HepG2 (cell line): ENCODE measurements around the gene ANAPC16. TPM values are rescaled to one million over a fixed set of nuclear protein-coding genes. Genes with fewer than 3 reads are reported as not detected.

Experiments
- NBN ChIP-seq: fragments of 450-650 bp; conservative IDR thresholded peaks from 2 replicates; pipeline ENCODE4 v1.6.1; 2017
- PRDM4 ChIP-seq: sonication (generic); formaldehyde crosslinking; IDR thresholded peaks from 2 replicates; pipeline ENCODE4 v1.9.0; 2021; ENCODE audit warnings: missing genetic modification reagents, borderline replicate concordance
- RFX3 ChIP-seq: IDR thresholded peaks from 2 replicates; pipeline ENCODE4 v1.6.1; 2016; ENCODE audit warnings: missing biosample characterization, missing genetic modification reagents
- SMAD1 ChIP-seq: sonication (generic); formaldehyde crosslinking; IDR thresholded peaks from 2 replicates; pipeline ENCODE4 v1.4.0; 2020; ENCODE audit warnings: missing genetic modification reagents, low read depth, mild to moderate bottlenecking, borderline replicate concordance
- SPEN ChIP-seq: sonication (generic); formaldehyde crosslinking; IDR thresholded peaks from 2 replicates; pipeline ENCODE4 v1.5.1; 2020; ENCODE audit warnings: low read depth, mild to moderate bottlenecking, missing genetic modification reagents
- STAT5B ChIP-seq: sonication (generic); formaldehyde crosslinking; IDR thresholded peaks from 2 replicates; pipeline ENCODE4 v1.4.0; 2020; ENCODE audit warnings: missing genetic modification reagents
- TCF7 ChIP-seq: sonication (generic); IDR thresholded peaks from 2 replicates; pipeline ENCODE4 v1.6.1; 2016; ENCODE audit warnings: antibody characterized with exemption, low read depth
- ZBTB40 ChIP-seq, 2 experiments: fragments of 450-650 bp in 1 of 2; sonication (generic) in 1 of 2; formaldehyde crosslinking in 1 of 2; IDR thresholded peaks; 2 replicates each; pipeline versions ENCODE4 v1.6.1 to v1.8.0; 2016 to 2022; ENCODE audit warnings: antibody characterized with exemption in 1 of 2, mild to moderate bottlenecking in 1 of 2, missing genetic modification reagents in 1 of 2
- ZNF10 ChIP-seq: sonication (generic); formaldehyde crosslinking; IDR thresholded peaks from 2 replicates; pipeline ENCODE4 v1.4.0; 2020; ENCODE audit warnings: mild to moderate bottlenecking, low read depth, missing genetic modification reagents, borderline replicate concordance
- ZNF30 ChIP-seq: sonication (generic); formaldehyde crosslinking; IDR thresholded peaks from 2 replicates; pipeline ENCODE4 v1.5.0; 2020; ENCODE audit warnings: mild to moderate bottlenecking, missing genetic modification reagents
- ZNF44 ChIP-seq: sonication (generic); formaldehyde crosslinking; IDR thresholded peaks from 2 replicates; pipeline ENCODE4 v1.5.1; 2020; ENCODE audit warnings: mild to moderate bottlenecking, missing genetic modification reagents
- ZNF530 ChIP-seq: sonication (generic); formaldehyde crosslinking; IDR thresholded peaks from 2 replicates; pipeline ENCODE4 v1.5.0; 2020; ENCODE audit warnings: low read depth, mild to moderate bottlenecking, missing genetic modification reagents
- polyA plus RNA-seq, 8 experiments: library from polyadenylated mRNA; depleted of rRNA in 3 of 8; stranded (reverse) in 7 of 8; unstranded in 1 of 8; fragments of >200 nt; fragmentation: Illumina TruSeq in 4 of 8; extraction: Trizol in 4 of 8; gene quantifications; 2 replicates each; pipeline versions ENCODE4 v1.2.1 to v1.2.3, GENCODE V29; 2011 to 2016; ENCODE audit warnings: low read depth in 4 of 8, missing spikeins in 1 of 8, mixed read lengths in 1 of 8; ENCODE audit not compliant: insufficient read depth in 1 of 8
- total RNA-seq, 5 experiments: library from RNA; depleted of rRNA; stranded (reverse); fragments of >200 nt; fragmentation: Illumina TruSeq; extraction: Trizol; gene quantifications; 2 replicates each; pipeline ENCODE4 v1.2.3, GENCODE V29; 2016; ENCODE audit warnings: low read depth in 1 of 5
- TF ChIP-seq, protein P1 (sequence below): sonication (generic); formaldehyde crosslinking; IDR thresholded peaks from 2 replicates; pipeline ENCODE4 v1.4.0; 2020; ENCODE audit warnings: missing genetic modification reagents
- TF ChIP-seq, protein P2 (sequence below): sonication (generic); formaldehyde crosslinking; IDR thresholded peaks from 2 replicates; pipeline ENCODE4 v1.5.0; 2020; ENCODE audit warnings: missing genetic modification reagents

Gene ANAPC16
- total and polyA plus RNA-seq, 2 of the 13 experiments (the other 11 are each of a cell fraction or from before 2014, with no cell fraction given), result 74.8 to 89.4 TPM

DNA sequence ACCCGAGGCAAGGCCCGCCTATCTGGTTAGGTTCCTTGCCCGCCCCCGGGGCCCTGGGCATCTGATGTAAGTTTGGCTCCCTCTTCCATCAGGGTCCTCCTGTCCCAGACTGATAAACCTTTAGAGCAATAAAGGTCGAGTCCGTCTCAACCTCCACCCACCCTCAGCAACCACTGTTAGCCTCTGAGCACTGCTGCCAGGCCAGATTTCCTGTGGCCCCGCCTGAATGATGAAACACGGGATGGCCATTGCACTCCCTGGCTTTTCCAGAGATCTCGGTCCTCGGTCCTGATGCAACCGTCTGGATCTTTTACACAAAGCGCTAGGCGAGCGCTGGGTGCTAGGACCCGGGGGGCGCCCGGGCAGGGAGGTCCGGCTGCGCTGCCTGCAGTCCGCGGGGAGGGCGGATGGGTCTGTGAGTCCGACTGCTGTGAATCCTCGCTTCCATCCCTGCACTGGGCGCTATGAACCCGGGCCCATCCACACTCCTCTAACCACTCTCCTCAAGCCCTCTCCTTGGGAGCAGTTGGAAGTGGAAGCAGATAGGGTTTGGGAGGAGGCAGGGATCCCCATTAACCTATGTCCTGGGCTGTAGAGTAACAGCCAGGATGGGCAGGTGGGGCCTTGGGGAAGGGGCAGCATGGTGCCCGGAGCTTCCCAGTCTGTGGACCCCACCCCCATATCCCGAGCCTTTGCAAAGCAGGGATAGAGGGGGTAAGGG lies 57.0 kb downstream of the ANAPC16 start (continued):
- TF ChIP-seq, protein P1, sequence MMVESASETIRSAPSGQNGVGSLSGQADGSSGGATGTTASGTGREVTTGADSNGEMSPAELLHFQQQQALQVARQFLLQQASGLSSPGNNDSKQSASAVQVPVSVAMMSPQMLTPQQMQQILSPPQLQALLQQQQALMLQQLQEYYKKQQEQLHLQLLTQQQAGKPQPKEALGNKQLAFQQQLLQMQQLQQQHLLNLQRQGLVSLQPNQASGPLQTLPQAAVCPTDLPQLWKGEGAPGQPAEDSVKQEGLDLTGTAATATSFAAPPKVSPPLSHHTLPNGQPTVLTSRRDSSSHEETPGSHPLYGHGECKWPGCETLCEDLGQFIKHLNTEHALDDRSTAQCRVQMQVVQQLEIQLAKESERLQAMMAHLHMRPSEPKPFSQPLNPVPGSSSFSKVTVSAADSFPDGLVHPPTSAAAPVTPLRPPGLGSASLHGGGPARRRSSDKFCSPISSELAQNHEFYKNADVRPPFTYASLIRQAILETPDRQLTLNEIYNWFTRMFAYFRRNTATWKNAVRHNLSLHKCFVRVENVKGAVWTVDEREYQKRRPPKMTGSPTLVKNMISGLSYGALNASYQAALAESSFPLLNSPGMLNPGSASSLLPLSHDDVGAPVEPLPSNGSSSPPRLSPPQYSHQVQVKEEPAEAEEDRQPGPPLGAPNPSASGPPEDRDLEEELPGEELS (CRISPR knock-in tag), result peak; percentile 83
- TF ChIP-seq TCF7, result 0 out of 2 replicates have a peak, but pooled peaks have one; percentile 2
- TF ChIP-seq SMAD1 (CRISPR knock-in tag), result no peak
- no peak for TF ChIP-seq NBN
- 0 out of 2 replicates have a peak, but pooled peaks have one; percentile 30 for TF ChIP-seq ZNF44 (CRISPR knock-in tag)
- no peak for TF ChIP-seq ZNF530
- TF ChIP-seq RFX3 (CRISPR knock-in tag), result no peak
- no peak for TF ChIP-seq ZNF10 (CRISPR knock-in tag)
- TF ChIP-seq, protein P2, sequence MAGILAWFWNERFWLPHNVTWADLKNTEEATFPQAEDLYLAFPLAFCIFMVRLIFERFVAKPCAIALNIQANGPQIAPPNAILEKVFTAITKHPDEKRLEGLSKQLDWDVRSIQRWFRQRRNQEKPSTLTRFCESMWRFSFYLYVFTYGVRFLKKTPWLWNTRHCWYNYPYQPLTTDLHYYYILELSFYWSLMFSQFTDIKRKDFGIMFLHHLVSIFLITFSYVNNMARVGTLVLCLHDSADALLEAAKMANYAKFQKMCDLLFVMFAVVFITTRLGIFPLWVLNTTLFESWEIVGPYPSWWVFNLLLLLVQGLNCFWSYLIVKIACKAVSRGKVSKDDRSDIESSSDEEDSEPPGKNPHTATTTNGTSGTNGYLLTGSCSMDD (CRISPR knock-in tag), result no peak
- no peak; the same call in 1 of the 2 replicates for TF ChIP-seq STAT5B (CRISPR knock-in tag)
- TF ChIP-seq SPEN (CRISPR knock-in tag), result peak; percentile 78; the same call in 1 of the 2 replicates
- no peak for TF ChIP-seq PRDM4 (CRISPR knock-in tag)
- no peak for TF ChIP-seq ZNF30 (CRISPR knock-in tag)
- no peak for TF ChIP-seq ZBTB40 (IDR thresholded peaks at IDR 0.05)
- no peak; the same call in 1 of the 2 replicates for TF ChIP-seq ZBTB40 (CRISPR knock-in tag; IDR thresholded peaks at IDR 0.05)
